Gastroesophageal sphincter (tissue), 4 donors: Measurements from ENCODE around the gene COX5A. TPM values are rescaled to one million over a fixed set of nuclear protein-coding genes. Genes with fewer than 3 reads are reported as not detected.

ENCODE experiments used
- ATAC-seq: fragments of 150-250 bp; one replicate; pipeline ENCODE4 v1.9.1; 2016; ENCODE audit warnings: mild to moderate bottlenecking, moderate library complexity
- H3K27ac ChIP-seq, 4 donors: fragments of 200-600 bp; sonication (generic) in 3 of 4; 1 replicate in 3 of 4; 2 replicates in 1 of 4; pipeline ENCODE4 v1.5.1; 2016 to 2019
- H3K27me3 ChIP-seq: fragments of 200-600 bp; sonication (generic); one replicate; pipeline ENCODE4 v1.5.1; 2019
- H3K36me3 ChIP-seq, 2 donors: fragments of 200-600 bp; sonication (generic); one replicate each; pipeline ENCODE4 v1.5.1; 2019; ENCODE audit warnings: control low read depth in 1 of 2
- H3K4me1 ChIP-seq, 3 donors: fragments of 200-600 bp; sonication (generic); 1 replicate in 2 of 3; 2 replicates in 1 of 3; pipeline ENCODE4 v1.5.1; 2016 to 2019; ENCODE audit warnings: control low read depth in 2 of 3
- H3K4me3 ChIP-seq, 2 donors: fragments of 200-600 bp; sonication (generic); one replicate each; pipeline ENCODE4 v1.5.1; 2019; ENCODE audit warnings: mild to moderate bottlenecking in 1 of 2, moderate library complexity in 1 of 2
- H3K9me3 ChIP-seq, 3 donors: fragments of 200-600 bp; sonication (generic); one replicate each; pipeline ENCODE4 v1.5.1; 2017 to 2019; ENCODE audit warnings: control low read depth in 2 of 3
- CTCF ChIP-seq, 4 experiments: fragments of 200-600 bp in 2 of 4; fragments of 450-650 bp in 2 of 4; sonication (generic) in 1 of 4; IDR thresholded peaks; one replicate each; pipeline ENCODE4 v1.5.1; 2017 to 2019; ENCODE audit warnings: antibody characterized with exemption in 4 of 4, mild to moderate bottlenecking in 2 of 4, moderate library complexity in 2 of 4
- EP300 ChIP-seq: sonication (generic); formaldehyde crosslinking; IDR thresholded peaks from one replicate; pipeline ENCODE4 v1.6.1; 2017; ENCODE audit warnings: antibody characterized with exemption, mild to moderate bottlenecking
- POLR2A ChIP-seq, 2 donors: fragments of 450-650 bp; IDR thresholded peaks; one replicate each; pipeline ENCODE4 v1.6.1; 2017; ENCODE audit warnings: antibody characterized with exemption in 2 of 2, mild to moderate bottlenecking in 2 of 2, moderate library complexity in 1 of 2
- POLR2AphosphoS5 ChIP-seq: sonication (generic); formaldehyde crosslinking; IDR thresholded peaks from one replicate; pipeline ENCODE4 v1.6.1; 2017; ENCODE audit warnings: antibody characterized with exemption
- whole genome bisulfite sequencing, 2 donors: methylation state at CpG; one replicate each; pipeline ENCODE4 v1.1.5; 2018; ENCODE audit warnings: low coverage in 1 of 2; 5-methylcytosine and 5-hydroxymethylcytosine counted together
- total RNA-seq, 4 donors: library from RNA; depleted of rRNA; stranded (reverse); fragments of >200 nt; gene quantifications; one replicate each; pipeline ENCODE4 v1.1.0, GENCODE V29; 2016

The COX5A gene
- total RNA-seq, 4 donors from 2014 or later: 57.9 to 105 (median 94.5) TPM

- no peaks in the 10 kb centered on the region for H3K9me3 ChIP-seq
- peaks cover 29% of the 10 kb centered on the region for H3K27me3 ChIP-seq
- no peak for ATAC-seq
- H3K4me3 ChIP-seq: no peak overlapping the region
- TF ChIP-seq EP300: no peak
- TF ChIP-seq POLR2A (IDR thresholded peaks at IDR 0.05): no peak
- TF ChIP-seq POLR2AphosphoS5: no peak
- TF ChIP-seq CTCF (IDR thresholded peaks at IDR 0.05): no peak
- no peak overlapping the region for H3K27ac ChIP-seq
- H3K36me3 ChIP-seq: no peaks in the 10 kb centered on the region
- 39 to 48% methylated on average over 4 of the region's 4 CpGs for WGBS, 2 donors
- no peaks in the 10 kb centered on the region for H3K4me1 ChIP-seq
Observed at GRCh38 chr15:74977599-74977998, 39.7 kb upstream of the COX5A start.

GRCh38 chr15:74976159-74976558 is 38.3 kb upstream of the COX5A start:
- H3K4me3 ChIP-seq: no peak overlapping the region
- no peaks in the 10 kb centered on the region for H3K9me3 ChIP-seq
- no peaks in the 10 kb centered on the region for H3K36me3 ChIP-seq
- WGBS, 2 donors: 82 to 86% methylated on average over 1 of the region's 1 CpG
- no peaks in the 10 kb centered on the region for H3K4me1 ChIP-seq
- TF ChIP-seq EP300 (no peak), POLR2A (IDR thresholded peaks at IDR 0.05) (no peak), CTCF (IDR thresholded peaks at IDR 0.05) (no peak), POLR2AphosphoS5 (no peak)
- ATAC-seq: no peak
- H3K27me3 ChIP-seq: peaks cover 25% of the 10 kb centered on the region
- no peak overlapping the region for H3K27ac ChIP-seq

GRCh38 chr15:74967670-74968069 is 29.8 kb upstream of the COX5A start:
- ATAC-seq: no peak
- WGBS, 2 donors: 82% methylated on average over 5 of the region's 5 CpGs; no CpG with 5 or more reads in 1 of the 2 donors
- H3K27me3 ChIP-seq: no peaks in the 10 kb centered on the region
- no peak overlapping the region for H3K4me3 ChIP-seq
- no peaks in the 10 kb centered on the region for H3K4me1 ChIP-seq
- TF ChIP-seq POLR2AphosphoS5 (no peak), EP300 (no peak), POLR2A (IDR thresholded peaks at IDR 0.05) (no peak), CTCF (IDR thresholded peaks at IDR 0.05) (no peak)
- H3K27ac ChIP-seq: no peak overlapping the region
- H3K36me3 ChIP-seq: no peaks in the 10 kb centered on the region
- H3K9me3 ChIP-seq: no peaks in the 10 kb centered on the region

- H3K27ac ChIP-seq: no peak overlapping the region
- WGBS, 2 donors: 10 to 25% methylated on average over 3 of the region's 3 CpGs
- no peak overlapping the region for H3K4me3 ChIP-seq
- H3K4me1 ChIP-seq: peaks cover 0 to 1% (median 0%) of the 10 kb centered on the region in 3 donors
- no peaks in the 10 kb centered on the region for H3K9me3 ChIP-seq
- TF ChIP-seq CTCF (IDR thresholded peaks at IDR 0.05): no peak
- TF ChIP-seq EP300: no peak
- TF ChIP-seq POLR2AphosphoS5: no peak
- no peak for TF ChIP-seq POLR2A (IDR thresholded peaks at IDR 0.05)
- no peaks in the 10 kb centered on the region for H3K36me3 ChIP-seq
- peaks cover 14% of the 10 kb centered on the region for H3K27me3 ChIP-seq
- ATAC-seq: peak; percentile 34
Observed at GRCh38 chr15:74964794-74965193, 26.9 kb upstream of the COX5A start.

GRCh38 chr15:74963213-74963612 is 25.3 kb upstream of the COX5A start:
- peaks cover 30% of the 10 kb centered on the region for H3K27me3 ChIP-seq
- no peaks in the 10 kb centered on the region for H3K9me3 ChIP-seq
- H3K4me3 ChIP-seq: no peak overlapping the region
- no peak overlapping the region for H3K27ac ChIP-seq
- H3K4me1 ChIP-seq: peaks cover 0 to 17% (median 11%) of the 10 kb centered on the region in 3 donors
- TF ChIP-seq CTCF (IDR thresholded peaks at IDR 0.05) (no peak), POLR2AphosphoS5 (no peak), POLR2A (IDR thresholded peaks at IDR 0.05) (no peak), EP300 (no peak)
- ATAC-seq: no peak
- H3K36me3 ChIP-seq: no peaks in the 10 kb centered on the region
- WGBS, 2 donors: 79 to 93% methylated on average over 2 to 3 of the region's 4 CpGs
